GM10266 (cell line): ENCODE results near the gene LYPLAL1.

Source experiments
- DNase-seq: peaks from one replicate; pipeline ENCODE4 v3.0.0; 2012; ENCODE audit errors: extremely low spot score
- TF ChIP-seq, protein P1 (sequence below): IDR thresholded peaks from 2 replicates; pipeline ENCODE4 v1.5.1; 2012; ENCODE audit warnings: mild to moderate bottlenecking, low read depth; ENCODE audit not compliant: control insufficient read depth, insufficient read depth; ENCODE audit errors: missing control alignments

The LYPLAL1 gene

GRCh38 chr1:219227360-219228057, 53.8 kb downstream of the LYPLAL1 start:
- no peak for DNase-seq

GRCh38 chr1:219228058-219228419, 54.4 kb downstream of the LYPLAL1 start:
- TF ChIP-seq, protein P1, sequence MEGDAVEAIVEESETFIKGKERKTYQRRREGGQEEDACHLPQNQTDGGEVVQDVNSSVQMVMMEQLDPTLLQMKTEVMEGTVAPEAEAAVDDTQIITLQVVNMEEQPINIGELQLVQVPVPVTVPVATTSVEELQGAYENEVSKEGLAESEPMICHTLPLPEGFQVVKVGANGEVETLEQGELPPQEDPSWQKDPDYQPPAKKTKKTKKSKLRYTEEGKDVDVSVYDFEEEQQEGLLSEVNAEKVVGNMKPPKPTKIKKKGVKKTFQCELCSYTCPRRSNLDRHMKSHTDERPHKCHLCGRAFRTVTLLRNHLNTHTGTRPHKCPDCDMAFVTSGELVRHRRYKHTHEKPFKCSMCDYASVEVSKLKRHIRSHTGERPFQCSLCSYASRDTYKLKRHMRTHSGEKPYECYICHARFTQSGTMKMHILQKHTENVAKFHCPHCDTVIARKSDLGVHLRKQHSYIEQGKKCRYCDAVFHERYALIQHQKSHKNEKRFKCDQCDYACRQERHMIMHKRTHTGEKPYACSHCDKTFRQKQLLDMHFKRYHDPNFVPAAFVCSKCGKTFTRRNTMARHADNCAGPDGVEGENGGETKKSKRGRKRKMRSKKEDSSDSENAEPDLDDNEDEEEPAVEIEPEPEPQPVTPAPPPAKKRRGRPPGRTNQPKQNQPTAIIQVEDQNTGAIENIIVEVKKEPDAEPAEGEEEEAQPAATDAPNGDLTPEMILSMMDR = no peak
- DNase-seq = no peak

More at GRCh38 chr1:219227360-219228057, 53.8 kb downstream of the LYPLAL1 start:
- TF ChIP-seq, protein P1 = no peak

GRCh38 chr1:219232890-219233289, 59.2 kb downstream of the LYPLAL1 start:
- DNase-seq = no peak

GRCh38 chr1:219235903-219236481, 62.3 kb downstream of the LYPLAL1 start:
- TF ChIP-seq, protein P1 = no peak

More at GRCh38 chr1:219232890-219233289, 59.2 kb downstream of the LYPLAL1 start:
- TF ChIP-seq, protein P1 = no peak

DNA sequence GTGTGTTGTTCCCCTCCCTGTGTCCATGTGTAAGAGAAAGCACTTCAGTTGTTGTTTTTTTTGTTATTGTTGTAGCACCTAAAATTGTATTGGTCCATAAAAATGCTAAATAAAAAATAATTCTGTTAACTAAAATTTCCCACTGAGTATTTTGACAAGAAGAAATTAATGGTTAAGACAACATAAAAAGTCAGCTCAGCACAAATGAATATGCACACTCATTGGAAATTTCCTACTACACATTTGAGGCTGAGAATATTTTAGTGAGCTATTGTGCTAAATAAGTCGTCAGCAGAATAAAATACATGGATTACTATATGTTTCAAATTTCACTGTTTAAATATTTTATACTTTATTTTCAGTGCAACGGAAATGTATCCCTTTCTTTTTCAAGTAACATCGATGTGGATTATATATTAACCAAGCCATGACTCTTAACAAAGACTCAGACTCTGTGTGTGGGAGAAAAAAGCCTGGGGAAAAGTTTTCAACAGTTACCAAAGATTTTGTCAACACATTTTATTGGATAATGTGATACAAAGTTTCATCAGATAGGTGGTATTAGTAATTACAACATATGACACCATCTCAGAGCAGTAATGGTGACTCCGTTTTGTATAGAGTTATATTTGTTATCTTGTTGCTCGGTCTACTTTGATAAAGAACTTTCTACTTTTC, 63.4 kb downstream of the LYPLAL1 start:
- TF ChIP-seq, protein P1 = no peak
- DNase-seq = no peak

More at GRCh38 chr1:219235903-219236481, 62.3 kb downstream of the LYPLAL1 start:
- no peak for DNase-seq

DNA sequence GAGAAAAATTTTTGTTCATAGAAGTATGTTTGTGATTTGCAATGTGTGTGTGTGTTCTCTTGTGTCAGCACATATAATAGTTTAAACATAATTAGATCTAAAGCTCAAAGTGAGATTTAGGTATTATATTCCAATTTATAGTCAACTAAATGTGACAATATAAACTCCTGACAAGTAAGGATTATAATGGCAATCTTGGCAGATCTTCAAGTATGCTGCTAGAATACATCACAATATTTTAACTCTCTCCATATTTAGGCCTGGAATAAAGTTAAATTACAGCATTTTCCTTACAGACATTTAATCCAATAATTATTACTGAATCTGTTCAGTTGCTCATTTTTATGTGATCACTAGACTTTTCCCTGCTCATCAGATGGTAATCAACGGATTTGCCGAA, 65.8 kb downstream of the LYPLAL1 start:
- DNase-seq = no peak
- TF ChIP-seq, protein P1 = no peak

DNA sequence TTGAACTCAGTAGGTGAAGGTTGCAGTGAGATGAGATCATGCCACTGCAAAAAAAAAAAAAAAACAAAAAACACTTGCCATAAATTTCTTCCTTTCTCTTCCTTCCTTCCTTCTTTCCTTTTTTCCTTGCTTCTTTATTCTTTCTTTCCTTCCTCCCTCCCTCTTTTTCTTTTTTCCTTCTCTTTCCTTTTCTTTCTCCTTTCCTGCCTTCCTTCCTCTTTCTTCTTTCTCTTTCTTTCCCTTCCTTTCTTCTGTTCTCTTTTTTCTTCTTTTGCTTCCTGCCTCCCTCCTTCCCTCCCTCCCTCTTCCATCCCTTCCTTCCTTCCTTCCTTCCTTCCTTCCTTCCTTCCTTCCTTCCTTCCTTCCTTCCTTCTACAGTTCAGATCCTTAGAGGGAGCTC, 71.2 kb downstream of the LYPLAL1 start:
- DNase-seq = no peak
- TF ChIP-seq, protein P1 = no peak
